Duodenal mucosa (tissue), 2 donors: ENCODE results near the gene IRS1.

Experiments used
- H3K27ac ChIP-seq: one replicate; pipeline ENCODE4 v1.7.0; 2013; ENCODE audit warnings: low read depth, low read length
- H3K27me3 ChIP-seq, 2 donors: one replicate each; pipeline ENCODE4 v1.7.0; 2013; ENCODE audit warnings: low read length in 2 of 2, control low read depth in 1 of 2; ENCODE audit not compliant: insufficient read depth in 2 of 2, control insufficient read depth in 1 of 2
- H3K36me3 ChIP-seq, 2 donors: one replicate each; pipeline ENCODE4 v1.7.0; 2013; ENCODE audit warnings: low read length in 2 of 2, control low read depth in 1 of 2; ENCODE audit not compliant: insufficient read depth in 2 of 2, control insufficient read depth in 1 of 2
- H3K4me1 ChIP-seq, 2 donors: one replicate each; pipeline ENCODE4 v1.7.0; 2013; ENCODE audit warnings: low read length in 2 of 2, control low read depth in 1 of 2; ENCODE audit not compliant: insufficient read depth in 2 of 2, control insufficient read depth in 1 of 2
- H3K4me3 ChIP-seq, 2 donors: one replicate each; pipeline ENCODE4 v1.7.0; 2013; ENCODE audit warnings: low read length in 2 of 2, low read depth in 1 of 2
- H3K9ac ChIP-seq, 2 donors: one replicate each; pipeline ENCODE4 v1.7.0; 2013; ENCODE audit warnings: low read length in 2 of 2, low read depth in 1 of 2
- H3K9me3 ChIP-seq, 2 donors: one replicate each; pipeline ENCODE4 v1.7.0; 2013; ENCODE audit warnings: low read length in 2 of 2, control low read depth in 1 of 2; ENCODE audit not compliant: control insufficient read depth in 1 of 2

Gene IRS1

DNA sequence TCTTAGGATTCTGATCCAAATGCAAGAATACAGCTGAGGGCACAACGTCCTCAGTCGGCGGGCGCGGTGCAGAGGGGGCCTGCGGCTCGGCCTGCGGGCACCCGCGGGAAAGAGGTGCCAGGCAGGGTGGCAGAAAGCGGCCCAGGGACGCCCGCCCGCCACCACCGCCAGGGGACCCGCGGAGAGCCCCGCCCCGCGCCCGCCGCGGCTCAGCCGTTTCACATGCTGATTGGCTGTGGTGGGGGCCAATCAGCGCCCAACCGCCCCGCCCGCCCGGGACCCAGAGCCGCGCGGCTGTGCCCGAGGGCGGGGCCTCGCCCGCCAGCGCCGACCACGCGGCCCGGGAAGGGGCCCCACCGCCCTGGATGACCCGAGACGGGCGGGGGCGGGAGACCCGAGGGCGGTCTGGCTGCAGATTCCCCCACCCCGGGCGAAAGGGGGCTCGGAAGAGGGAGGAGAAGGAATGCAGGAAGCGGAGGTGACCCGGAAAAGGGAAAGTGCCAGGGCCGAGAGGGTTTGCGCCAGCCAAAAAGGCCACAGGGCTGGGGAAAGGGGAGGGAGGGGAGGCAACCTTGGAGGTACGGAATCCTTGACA is 8.0 kb downstream of the IRS1 start:
- Histone ChIP-seq H3K27ac (peak overlapping the region; percentile 76), H3K9me3 (no peaks in the 10 kb centered on the region), H3K4me3 (peak overlapping the region; percentile 68 to 84), H3K36me3 (no peaks in the 10 kb centered on the region), H3K9ac (peak overlapping the region; percentile 78 to 80), H3K4me1 (peaks cover 43 to 45% of the 10 kb centered on the region in 2 donors), H3K27me3 (no peaks in the 10 kb centered on the region)

DNA sequence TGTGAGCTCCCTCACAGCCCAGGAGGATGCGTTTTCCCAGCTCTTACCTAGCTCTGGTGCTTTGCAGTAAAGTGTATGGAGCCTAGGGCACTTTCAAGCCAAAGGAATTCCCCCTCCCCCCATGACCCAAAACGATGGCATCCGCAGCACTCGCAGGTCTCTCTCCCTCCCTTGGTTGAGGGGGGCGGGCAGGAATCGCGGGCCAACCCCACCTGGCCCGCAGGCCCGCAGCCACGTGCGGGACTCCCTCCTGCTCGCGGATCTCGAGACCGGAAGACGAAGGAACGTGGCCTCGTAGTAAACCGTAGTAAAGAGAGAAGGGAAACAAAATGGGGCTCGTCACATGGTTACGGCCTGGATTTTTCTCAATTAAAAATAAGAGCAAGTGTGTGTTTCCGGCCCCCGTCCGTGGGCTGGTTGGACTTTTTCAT is 8.5 kb downstream of the IRS1 start:
- H3K27me3 ChIP-seq = no peaks in the 10 kb centered on the region
- H3K4me1 ChIP-seq = peaks cover 40 to 43% of the 10 kb centered on the region in 2 donors

DNA sequence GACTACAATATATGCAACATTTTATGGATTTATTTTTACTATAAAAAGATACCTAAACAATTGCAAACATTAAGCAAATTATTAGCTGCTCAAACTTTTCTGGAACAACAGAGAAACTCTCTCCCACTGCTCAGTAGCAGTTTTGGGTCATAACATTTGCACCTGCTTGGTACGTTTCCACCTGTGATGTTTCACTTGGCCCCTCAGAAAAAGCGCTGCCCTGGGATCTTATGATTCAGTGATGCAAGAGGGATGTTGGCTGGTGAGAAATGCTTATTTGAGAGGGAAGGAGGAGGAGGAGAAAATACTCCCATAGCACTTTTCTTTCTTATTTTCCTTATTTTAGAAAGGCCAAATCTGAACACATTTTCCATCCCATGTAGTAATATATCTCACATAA is 9.2 kb downstream of the IRS1 start:
- H3K27ac ChIP-seq = no peak overlapping the region
- peak overlapping the region in 1 of 2 donors; percentile 80 for H3K9ac ChIP-seq
- peak overlapping the region; percentile 68 to 69 for H3K4me3 ChIP-seq
- H3K27me3 ChIP-seq = no peaks in the 10 kb centered on the region
- no peaks in the 10 kb centered on the region for H3K36me3 ChIP-seq
- peaks cover 33 to 41% of the 10 kb centered on the region in 2 donors for H3K4me1 ChIP-seq
- H3K9me3 ChIP-seq = no peaks in the 10 kb centered on the region

More for the DNA sequence above, 8.5 kb downstream of the IRS1 start:
- Histone ChIP-seq H3K9me3 (no peaks in the 10 kb centered on the region), H3K36me3 (no peaks in the 10 kb centered on the region), H3K4me3 (peak overlapping the region; percentile 68 to 69), H3K9ac (peak overlapping the region; percentile 51 to 80), H3K27ac (peak overlapping the region; percentile 74)

DNA sequence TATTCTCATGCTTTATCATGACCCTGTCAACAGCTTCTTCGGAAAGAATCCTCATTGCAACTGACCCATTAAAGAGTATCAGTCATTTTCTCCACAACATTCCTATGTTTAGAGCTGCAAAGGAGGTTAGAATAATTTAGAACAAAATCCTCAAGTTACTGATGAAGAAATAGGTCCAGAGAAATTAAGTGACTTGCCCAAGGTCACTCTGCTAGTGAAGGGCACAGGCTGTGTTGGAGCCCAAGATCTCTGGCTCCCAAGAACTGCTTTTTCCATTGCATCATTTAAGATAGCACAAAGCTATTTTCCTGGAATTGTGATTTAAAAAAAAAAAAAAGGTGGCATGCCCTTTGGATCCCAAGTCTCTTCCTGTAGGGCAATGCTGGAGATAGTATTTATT is 9.6 kb downstream of the IRS1 start:
- Histone ChIP-seq H3K9me3 (no peaks in the 10 kb centered on the region), H3K9ac (no peak overlapping the region), H3K36me3 (no peaks in the 10 kb centered on the region), H3K27me3 (no peaks in the 10 kb centered on the region), H3K4me3 (no peak overlapping the region), H3K27ac (no peak overlapping the region), H3K4me1 (peaks cover 29 to 37% of the 10 kb centered on the region in 2 donors)

DNA sequence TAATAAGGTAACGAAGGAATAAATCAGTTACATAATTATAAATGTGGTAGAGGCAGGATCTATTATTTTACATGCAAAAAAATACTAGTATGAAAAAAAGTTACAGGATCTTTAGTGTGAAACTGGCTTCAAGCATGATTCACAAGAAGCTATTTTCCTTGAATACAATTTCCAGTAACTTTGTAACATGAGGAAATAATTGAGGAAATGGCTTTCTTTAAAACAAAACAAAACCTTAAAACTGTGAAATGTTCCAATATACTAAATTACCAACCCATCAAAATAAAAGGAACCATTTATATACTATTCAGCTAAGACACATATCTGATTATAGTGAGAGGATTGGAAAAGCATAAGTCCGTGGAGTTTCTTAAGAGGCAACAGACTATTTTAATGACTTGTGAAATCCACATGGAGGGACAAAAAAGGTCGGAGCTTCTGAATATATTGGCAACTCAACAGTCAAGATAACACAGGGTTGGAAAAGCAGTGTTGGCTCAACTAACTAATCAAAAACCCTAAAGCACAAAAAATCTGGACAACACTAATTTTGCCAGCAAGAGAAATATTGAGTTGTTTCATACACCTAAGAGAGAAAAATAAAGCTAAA is 10.6 kb downstream of the IRS1 start:
- no peak overlapping the region for H3K9ac ChIP-seq
- no peaks in the 10 kb centered on the region for H3K27me3 ChIP-seq
- H3K27ac ChIP-seq = no peak overlapping the region
- no peaks in the 10 kb centered on the region for H3K36me3 ChIP-seq
- H3K9me3 ChIP-seq = no peaks in the 10 kb centered on the region
- H3K4me3 ChIP-seq = no peak overlapping the region
- peaks cover 29 to 35% of the 10 kb centered on the region in 2 donors for H3K4me1 ChIP-seq

DNA sequence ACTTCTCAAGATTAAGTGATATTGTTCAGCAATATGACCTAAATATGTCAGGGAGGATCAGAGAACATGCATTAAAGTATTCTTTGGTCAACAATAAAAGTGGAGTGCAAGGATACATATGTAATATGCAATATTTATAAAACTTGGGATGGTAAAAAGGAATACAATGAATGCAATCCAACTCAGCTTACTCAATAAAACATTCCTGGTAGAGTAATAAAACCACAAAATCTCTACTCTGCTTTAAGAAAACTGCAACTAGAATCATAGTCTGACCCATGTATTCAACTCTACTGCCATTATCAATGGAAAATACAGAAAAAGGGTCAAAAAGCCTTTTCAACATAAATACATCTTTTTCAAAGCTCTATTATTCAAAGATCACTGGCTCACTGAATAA is 11.6 kb downstream of the IRS1 start:
- no peaks in the 10 kb centered on the region for H3K36me3 ChIP-seq
- no peak overlapping the region for H3K4me3 ChIP-seq
- peaks cover 0 to 3% of the 10 kb centered on the region in 2 donors for H3K9me3 ChIP-seq
- H3K27me3 ChIP-seq = no peaks in the 10 kb centered on the region
- peaks cover 25 to 28% of the 10 kb centered on the region in 2 donors for H3K4me1 ChIP-seq
- no peak overlapping the region for H3K9ac ChIP-seq
- no peak overlapping the region for H3K27ac ChIP-seq

DNA sequence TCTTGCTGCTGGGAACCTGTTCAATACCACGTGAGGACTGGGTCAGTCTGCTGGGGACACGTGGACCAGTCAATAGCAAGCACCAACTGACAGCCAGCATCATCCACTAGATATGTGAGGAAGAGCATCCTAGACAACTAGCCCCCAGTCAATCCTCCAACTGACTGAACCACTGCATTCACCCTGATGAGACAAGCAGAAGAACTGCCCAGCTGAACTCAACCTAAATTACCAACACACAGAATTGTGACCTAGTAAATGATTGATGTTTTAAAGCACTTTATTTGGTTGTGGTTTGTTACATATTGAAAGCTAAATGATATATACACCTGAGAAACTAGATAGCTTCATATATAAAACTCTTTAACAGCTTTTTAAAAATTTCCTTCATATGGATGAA is 15.7 kb downstream of the IRS1 start:
- Histone ChIP-seq H3K27me3 (no peaks in the 10 kb centered on the region), H3K9ac (no peak overlapping the region), H3K9me3 (peaks cover 0 to 3% of the 10 kb centered on the region in 2 donors), H3K36me3 (no peaks in the 10 kb centered on the region), H3K4me1 (no peaks in the 10 kb centered on the region), H3K4me3 (no peak overlapping the region), H3K27ac (no peak overlapping the region)

DNA sequence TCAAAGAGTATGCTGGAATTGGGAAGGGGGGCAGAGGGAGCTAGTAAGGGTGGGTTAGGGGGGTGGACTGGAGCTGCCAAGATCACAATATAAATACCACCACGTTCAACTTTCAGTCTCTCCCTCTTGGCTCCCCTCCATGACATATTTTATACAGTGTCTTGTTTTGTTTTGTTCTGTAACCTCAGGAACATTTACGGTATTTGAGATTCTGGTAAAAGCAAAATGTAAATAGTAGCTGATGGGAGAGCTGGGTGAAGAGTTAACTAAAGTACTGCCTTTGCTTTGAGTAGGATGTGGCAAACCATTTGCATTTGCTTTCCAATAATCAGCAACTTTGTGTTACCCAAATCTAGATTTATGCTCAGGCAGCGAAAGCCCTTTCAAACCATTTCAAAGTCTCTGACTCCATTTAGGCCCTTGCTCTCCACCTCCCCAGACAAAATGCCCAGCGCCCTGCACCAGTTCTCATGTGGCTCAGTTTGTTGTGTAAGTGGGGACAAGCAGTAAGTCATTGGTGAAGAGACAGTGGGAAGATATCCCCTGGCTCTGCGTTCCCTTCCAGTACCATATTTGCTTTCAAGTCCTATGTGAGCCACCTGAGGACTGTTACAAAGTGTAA is 17.4 kb downstream of the IRS1 start:
- Histone ChIP-seq H3K9ac (no peak overlapping the region), H3K36me3 (no peaks in the 10 kb centered on the region), H3K27ac (no peak overlapping the region), H3K4me1 (no peaks in the 10 kb centered on the region), H3K9me3 (peaks cover 0 to 3% of the 10 kb centered on the region in 2 donors), H3K4me3 (no peak overlapping the region), H3K27me3 (no peaks in the 10 kb centered on the region)

DNA sequence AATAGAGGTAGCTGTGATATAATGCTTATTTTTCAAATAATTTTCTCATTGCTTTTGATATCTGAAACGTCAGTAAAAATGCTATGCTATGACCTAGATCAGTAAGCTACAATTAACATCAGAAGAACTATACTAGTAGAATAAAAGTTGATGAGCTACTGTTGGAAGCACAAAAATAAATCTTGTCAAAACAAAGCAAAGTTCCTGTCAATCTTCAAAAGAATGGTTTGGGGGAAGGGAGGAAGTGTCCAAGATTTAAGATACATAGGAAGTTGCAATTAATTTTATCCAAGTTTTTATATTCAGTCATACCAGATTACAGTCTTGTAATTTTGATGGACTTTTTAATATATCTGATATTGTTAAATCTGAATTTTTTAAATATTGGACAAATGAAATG is 19.2 kb downstream of the IRS1 start:
- Histone ChIP-seq H3K27me3 (no peaks in the 10 kb centered on the region), H3K9ac (no peak overlapping the region), H3K36me3 (no peaks in the 10 kb centered on the region), H3K27ac (no peak overlapping the region), H3K4me3 (no peak overlapping the region), H3K9me3 (peaks cover 0 to 3% of the 10 kb centered on the region in 2 donors), H3K4me1 (no peaks in the 10 kb centered on the region)

DNA sequence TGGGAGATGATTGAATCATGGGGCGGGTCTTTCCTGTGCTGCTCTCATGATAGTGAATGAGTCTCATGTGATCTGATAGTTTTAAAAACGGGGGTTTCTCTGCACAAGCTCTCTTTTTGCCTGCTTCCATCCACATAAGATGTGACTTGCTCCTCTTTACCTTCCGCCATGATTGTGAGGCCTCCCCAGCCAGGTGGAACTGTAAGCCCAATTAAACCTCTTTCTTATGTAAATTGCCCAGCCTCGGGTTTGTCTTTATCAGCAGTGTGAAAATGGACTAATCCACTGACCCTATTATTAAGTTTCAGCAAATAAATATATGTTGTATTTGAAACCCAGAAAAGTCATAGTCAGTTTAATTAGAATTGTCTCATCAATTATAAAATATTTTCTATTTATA is 22.0 kb downstream of the IRS1 start:
- H3K4me1 ChIP-seq = peaks cover 9 to 14% of the 10 kb centered on the region in 2 donors
- no peak overlapping the region for H3K4me3 ChIP-seq
- no peak overlapping the region for H3K9ac ChIP-seq
- H3K27ac ChIP-seq = no peak overlapping the region
- no peaks in the 10 kb centered on the region for H3K9me3 ChIP-seq
- no peaks in the 10 kb centered on the region for H3K36me3 ChIP-seq
- no peaks in the 10 kb centered on the region for H3K27me3 ChIP-seq
